HG02571 (cell line): ENCODE measurements around the gene PGS1.

Source experiments
- ATAC-seq: cut with Tn5 transposase; IDR thresholded peaks from one replicate; pipeline ENCODE4 v1.9.1; 2021; ENCODE audit warnings: mild to moderate bottlenecking, moderate library complexity; ENCODE audit not compliant: unreplicated experiment

PGS1 gene

DNA sequence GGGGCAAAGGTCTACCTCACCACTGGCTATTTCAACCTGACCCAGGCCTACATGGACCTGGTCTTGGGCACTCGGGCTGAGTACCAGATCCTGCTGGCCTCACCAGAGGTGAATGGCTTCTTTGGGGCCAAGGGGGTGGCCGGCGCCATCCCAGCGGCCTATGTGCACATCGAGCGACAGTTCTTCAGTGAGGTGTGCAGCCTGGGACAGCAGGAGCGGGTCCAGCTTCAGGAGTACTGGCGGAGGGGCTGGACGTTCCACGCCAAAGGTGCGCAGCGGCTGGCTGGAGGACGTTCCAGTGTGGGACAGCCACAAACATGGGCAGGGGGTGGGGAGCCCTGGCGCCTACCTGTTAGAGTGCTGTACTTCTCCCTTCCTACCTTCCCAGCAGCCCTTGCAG is 25.4 kb downstream of the PGS1 start:
- no peak for ATAC-seq

DNA sequence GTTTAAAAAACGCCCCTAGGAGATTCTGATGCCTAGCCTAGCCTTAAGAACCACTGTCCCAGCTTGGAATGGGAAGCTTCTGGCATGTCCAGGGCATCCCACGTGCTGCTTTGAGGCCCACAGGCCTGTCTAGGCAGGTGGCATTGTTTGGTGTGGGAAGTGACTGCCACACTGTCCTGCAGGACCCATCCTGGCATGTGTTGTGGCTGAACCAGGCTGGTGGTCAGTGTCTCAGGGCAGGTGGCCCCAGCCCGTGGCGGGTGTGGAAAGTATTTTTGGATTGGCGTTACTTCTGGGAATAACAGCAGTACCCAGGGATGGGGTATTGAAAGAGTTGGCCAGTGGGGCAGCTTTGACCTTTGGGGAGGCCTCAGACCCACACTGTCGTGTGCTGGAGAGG is 27.9 kb downstream of the PGS1 start:
- ATAC-seq, result no peak

DNA sequence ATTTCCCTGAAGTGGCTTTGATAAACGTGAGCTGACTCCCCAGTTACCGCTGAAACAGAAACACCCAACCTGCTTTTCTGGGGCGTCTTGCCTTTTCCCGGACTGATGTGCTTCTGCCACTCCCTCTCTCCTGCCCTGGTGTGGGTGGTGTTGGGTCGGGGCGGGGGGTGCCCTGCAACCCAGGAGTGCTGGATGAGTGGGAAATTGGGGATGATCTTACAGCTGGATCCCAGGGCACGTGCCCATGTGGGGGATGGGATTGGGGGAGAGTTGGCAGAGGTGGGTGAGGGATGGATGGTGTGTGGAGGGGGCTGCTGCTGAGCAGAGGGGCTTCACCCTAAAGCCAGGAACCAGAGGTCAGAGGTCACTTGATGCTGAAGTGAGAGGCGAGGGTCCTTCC is 28.5 kb downstream of the PGS1 start:
- no peak for ATAC-seq

DNA sequence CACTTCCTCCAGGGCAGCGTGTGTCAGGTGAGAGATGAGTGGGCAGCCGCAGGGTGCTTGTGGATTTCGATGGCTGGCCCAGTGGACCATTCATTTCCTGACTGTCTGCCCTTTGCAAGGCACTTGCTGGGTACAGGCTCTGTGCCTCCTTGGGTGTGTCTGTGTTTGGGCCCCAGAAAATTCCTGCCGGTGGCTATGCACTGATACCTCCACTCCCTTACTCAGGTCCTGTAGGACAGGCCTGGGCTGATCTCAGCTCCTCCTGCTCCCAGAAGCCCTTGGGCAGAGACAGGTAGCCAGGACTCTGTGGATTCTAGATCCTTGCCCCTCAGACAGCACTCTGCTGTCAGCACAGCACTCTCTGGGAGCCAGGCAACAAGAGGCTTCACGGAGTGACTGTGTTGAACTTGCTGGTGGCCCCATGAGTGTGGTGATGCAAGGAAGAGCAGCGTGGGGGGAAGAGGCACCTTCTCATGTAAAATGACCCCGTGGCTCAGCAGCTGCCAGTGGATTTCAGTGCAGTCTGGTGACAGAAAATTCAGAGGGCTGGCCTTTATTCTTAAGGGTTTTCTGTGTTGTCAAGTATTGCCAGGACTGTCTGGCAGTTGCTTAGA is 29.0 kb downstream of the PGS1 start:
- no peak for ATAC-seq

DNA sequence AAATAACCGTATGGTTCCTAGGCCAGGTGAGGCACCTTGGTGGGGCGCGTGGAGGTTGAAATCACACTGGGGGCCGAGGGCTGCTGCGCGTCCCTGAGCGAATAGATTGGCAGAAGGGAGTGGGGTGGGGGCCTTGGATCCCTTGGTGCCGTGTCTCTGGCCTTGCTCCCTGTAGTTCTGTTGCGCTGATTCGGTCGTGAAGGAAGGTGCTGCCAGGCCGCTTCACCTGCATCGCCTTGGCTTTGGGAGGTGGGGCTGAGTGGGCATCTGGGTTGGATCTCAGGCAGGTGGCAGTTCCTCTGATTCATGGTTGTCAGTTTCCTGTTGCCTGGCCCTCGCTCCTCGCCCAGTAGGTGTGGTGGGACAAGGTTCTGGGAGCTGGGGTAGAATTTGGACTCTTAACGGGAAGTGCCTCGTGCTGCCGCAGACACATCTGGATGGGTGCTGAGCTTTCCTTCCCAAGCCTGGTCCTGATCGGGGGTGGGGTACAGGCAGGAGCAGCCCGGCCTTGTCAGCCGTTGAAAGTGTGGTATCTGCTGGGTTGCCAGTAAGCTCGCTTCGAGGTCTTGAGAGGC is 30.1 kb downstream of the PGS1 start:
- ATAC-seq, result no peak

DNA sequence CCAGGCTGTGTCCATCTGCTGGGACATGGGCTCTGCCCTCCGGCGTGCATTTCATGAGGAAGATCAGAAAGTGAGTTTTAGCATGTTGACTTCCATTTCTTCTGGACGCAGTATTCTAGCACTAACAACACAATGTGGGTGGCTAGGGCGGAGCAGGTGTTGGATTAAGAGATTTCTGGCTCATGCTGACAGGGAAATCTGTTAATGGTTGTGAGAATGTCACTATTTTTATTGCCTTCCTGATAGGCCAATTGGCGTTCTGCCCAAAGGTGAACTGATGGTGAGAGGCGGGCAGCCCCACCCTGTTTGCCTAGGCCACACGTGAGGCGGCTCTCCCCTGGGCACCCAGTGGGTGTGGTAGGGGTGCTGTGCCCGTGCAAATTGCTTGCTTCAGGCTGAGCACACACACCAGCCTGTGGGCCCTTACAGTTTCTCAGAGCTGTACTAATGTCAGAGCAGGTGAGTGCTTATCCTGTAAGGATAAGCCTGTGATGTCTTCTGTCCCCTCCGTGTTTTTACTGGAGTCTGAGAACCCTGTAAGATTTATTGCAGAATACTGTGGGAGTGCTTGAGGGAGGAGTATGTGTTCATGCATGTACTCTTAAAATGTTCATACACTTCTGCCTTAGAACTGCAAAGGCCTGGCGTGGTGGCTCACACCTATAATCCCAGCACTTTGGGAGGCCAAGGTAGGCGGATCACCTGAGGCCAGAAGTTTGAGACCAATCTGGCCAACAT is 30.9 kb downstream of the PGS1 start:
- ATAC-seq, result no peak

DNA sequence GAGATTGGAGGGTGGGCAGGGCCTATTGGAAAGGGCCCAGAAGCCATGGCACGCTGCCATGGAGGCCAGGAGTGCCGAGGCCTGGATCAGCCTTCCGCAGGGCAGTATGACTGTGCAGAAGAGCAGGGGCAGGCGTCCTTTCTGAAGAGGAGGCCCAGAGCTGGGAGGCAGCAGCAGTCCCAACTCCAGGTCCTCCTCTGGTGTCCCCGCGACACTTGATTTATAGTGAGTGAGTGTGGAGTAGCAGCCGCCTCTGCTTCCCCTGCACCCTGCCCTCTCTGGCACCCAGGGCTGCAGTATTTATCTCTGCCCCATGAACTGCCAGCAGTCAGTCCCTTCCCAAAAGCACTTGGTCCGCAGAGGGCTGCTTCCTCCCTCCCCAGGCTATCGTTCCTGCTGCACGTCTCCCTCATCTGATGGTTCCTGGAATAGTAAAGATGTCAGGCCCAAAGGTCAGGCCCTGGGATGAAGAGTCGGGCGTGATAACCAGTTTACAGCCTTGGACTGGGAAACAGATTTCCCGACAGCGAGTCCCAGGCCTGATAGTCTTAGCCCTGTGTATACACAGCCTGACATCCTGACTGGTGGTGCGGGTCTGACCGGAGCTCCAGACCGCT is 32.9 kb downstream of the PGS1 start:
- no peak for ATAC-seq

DNA sequence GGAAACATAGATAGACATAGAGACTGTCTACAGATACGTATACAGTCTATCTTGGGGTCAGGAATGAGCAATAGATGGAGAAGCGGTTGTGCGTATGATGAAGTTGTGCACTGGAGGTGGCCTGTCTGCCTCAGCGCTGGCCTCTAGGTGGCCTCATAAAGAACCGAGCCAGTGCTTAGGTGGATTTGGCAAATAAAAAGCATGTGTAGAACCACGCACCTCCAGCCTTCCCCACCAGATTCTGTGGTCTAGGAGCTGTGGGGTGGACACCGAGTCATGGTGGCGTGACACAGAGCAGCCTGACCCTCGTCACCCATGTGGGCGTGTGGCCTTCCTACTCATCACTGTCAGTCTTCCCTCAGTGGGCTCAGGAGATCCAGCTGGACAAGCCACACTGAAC is 34.0 kb downstream of the PGS1 start:
- no peak for ATAC-seq

DNA sequence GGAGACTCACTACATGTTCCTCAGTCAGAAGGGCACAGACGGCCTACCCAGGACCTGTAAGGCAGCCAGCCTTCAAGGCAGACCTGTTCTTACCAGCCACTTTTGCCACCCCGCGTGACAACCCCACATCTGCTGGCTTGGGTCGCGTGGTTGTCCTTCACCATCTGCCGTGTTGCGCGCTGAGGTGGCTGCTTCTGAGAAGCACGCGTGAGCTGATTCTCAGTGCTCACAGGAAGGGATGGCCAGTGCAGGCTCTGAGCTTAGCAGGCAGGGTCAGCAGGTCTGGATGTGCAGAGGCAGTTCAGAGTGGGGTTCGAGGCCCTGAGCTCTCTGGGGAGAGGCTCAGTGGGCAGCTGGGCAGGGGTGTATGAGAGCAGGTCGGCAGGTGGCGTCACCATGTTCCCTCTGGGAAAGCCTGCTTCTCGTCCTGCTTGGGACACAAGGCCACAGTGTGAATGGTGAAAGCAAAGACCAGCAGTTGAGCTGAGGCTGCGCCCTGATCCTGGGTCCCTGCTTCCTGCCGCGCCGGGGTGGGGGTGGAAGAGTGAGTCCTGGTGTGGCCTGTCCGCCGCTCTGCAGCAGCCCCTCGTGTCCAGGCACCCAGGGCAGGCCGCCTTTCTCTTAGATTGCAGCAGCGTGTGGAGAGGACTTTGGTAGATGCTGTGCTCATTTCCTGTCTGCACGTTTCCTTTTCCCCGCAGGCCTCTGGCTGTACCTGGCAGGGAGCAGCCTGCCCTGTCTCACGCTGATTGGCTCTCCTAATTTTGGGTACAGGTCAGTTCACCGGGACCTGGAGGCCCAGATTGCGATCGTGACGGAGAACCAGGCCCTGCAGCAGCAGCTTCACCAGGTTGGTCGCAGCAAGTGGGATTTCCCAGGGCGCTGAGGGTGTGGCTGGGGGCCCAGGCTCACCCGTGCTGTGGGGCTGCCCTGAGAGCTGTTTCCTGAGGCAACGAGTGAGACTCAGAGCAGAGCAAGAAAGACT is 36.0 kb downstream of the PGS1 start:
- ATAC-seq, result no peak

DNA sequence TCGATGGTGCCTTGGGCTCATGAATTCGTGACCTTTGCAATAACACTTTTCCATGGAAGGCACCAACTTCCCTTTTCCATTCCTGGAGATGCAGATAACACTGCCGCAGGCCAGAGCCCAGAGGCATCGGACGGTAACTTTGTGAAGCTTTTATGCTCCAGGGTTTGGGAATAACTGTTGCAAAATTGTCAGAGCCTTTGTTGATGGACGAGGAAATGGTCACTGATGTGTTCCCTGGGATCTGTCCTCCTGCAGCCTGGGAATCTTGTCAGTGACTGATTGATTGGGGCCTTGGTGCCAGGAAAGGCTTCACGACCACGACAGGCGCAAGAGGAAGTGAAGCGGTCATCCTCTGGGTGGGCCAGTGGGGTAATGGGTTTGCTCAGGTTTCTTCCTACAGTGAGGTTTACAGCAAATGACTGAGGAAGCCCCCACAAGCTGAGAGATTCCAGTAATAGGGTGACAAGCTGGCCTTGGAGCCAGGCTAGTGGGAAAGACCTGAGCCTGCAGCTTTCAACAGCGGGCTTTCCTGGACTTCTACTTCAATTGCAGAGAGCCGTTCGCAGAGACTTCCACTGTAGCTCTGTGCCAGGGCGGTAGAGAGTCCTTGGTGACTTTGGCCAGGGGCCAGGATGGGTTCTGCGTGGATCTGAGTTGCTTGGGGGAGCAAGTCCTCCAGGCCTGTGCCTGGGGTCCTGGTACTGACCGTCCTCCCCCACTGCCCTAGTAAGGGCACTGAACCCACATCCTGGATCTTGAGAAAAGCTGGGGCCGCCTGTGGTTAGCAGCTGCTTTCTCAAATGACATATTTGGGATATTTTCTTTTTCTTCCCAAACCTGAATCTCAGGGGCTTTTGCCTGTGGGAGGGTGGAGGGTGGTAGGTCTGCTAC is 37.6 kb downstream of the PGS1 start:
- no peak for ATAC-seq

DNA sequence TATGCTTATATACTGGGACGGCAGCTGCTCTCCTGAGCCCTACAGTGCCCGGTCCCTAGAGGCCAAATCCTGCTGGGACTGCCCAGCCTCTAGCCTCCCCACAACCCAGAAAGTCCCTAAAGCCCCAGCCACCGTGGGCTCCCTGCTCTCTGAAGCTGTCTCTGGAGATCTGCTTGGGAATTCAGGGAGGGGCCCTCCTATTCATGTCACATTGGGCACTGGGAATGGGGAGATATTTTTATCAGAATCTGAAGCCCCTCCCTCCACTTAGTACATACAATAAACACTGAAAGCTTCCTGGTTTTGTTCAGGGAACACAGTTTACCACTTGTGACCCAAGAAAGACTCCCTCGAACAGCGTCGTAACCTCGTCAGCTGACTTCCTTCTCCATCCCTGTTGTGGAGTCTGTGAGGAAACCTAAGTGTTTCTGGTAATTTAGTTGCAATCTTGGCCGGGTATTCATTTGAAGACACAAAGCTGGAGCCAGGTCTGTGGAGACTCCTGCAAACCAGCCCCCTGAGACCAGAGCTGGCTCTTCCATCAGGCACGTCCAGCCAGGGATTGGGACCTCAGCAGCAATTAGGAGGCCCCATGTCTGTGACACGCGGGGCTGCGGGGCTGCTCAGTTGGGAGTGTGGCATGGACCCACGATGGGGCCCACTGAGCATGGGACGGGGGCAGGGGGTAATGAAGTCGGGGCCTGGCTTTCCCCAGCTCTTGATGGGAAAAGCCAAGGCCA is 38.5 kb downstream of the PGS1 start:
- ATAC-seq, result no peak

DNA sequence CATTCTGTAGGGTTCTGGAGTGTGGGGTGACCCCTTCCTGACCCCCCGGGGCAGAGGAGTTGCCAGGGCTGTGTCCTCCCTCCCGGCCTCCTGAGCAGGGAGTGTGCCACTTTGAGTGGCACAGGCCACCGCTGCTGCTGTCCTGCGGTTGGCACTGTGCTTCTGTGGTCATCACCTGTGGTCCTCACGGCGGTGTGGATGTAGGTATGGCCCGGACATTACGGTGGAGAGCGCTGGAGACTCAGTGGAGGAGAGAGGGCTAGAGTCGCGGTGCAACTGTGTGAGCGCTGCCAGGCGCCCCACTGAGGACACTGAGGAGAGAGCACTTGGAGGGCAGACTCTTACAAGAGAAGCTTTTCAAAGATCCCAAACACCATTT is 39.1 kb downstream of the PGS1 start:
- ATAC-seq, result no peak

DNA sequence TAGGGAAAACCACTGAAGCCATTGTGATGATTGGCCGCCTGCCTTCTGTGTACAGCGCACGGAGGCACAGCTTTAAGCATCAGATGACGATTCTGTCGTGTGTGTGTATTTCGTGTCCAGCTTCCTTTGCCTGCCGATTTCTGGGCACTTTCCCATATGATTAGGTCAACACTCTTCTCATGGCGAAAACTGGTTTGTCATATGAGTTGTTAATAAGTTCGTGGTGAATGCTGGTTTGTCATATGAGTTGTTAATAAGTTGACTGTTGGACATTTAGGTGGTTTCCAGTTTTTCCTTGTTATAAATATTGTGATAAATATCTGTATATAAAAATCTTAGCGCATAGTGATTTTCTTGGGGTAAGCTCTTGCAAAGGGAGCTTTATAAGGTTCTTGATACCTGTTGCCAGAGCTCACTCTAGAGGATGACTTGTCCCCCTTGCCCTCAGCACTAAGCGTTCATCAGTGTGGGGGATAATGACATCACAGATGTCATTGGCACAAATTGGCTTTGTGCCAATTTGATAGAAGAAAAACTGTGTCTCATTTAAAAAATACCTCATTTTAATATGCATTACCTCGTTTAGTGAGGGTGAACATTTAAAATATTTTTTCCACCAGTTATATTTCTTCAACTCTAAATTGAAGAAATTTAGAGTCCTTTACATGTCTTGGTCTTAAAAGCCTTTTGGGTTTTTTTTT is 40.0 kb downstream of the PGS1 start:
- no peak for ATAC-seq

DNA sequence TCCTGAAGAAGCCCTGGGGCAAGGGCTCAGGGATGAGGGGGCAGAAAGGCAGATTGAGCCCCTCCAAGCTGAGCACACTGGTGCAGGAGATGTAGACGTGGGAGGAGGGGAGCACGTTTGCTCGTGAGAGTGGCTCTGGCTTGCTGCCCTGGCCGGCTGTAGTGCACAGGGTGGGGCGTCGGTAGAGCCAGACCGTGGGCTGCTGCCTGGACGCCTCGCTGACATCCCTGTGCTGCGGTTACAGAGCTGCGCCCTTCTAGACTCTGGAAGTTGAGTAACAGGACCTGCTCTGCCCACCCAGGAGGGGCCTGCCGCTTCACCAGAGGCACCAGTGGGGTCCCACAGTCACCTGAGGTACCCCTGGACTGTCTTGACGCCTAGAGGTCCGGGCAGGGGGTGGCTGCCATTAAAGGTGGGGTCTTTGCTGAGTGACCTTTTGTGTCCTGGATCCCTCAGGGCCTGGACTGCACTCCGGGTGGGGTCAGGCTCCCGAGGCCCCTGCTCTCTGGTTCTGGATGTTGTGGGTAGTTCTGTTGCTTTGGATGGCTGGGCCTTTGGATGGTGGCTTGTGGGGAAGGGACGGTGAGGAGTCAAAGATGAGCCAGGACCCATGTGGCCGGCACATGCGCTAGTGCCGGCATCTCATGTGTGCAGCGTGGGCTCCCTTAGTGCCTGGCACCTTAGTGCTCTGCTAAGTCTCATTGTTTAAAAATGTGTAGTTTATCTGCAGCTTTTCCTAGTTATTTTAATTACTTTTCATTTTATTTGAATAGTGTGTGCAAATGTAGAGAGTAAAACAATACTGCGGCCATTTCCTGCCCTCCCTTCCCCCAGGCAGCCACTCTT is 41.7 kb downstream of the PGS1 start:
- ATAC-seq, result no peak

DNA sequence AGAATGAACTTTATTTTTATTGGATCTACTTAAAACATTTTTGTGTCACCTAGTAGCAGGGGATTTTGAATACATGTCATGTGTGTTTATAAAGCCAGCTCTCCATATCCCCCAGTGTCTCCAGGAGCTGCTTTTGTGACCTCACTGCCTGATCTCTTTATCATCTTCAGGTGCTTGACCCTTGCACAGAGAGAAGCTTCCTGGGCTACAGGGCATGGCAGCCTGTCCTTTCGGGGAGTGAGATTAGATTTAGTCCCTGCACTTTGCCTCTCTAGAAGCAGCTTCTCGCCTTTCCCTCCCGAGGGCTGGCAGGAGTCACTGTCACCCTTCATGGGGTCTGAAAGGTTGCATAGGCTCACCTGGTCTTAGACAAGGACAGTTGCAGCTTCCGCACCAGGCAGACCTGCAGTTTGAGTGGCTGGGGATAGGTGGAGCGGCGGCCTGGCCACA is 42.7 kb downstream of the PGS1 start:
- no peak for ATAC-seq

DNA sequence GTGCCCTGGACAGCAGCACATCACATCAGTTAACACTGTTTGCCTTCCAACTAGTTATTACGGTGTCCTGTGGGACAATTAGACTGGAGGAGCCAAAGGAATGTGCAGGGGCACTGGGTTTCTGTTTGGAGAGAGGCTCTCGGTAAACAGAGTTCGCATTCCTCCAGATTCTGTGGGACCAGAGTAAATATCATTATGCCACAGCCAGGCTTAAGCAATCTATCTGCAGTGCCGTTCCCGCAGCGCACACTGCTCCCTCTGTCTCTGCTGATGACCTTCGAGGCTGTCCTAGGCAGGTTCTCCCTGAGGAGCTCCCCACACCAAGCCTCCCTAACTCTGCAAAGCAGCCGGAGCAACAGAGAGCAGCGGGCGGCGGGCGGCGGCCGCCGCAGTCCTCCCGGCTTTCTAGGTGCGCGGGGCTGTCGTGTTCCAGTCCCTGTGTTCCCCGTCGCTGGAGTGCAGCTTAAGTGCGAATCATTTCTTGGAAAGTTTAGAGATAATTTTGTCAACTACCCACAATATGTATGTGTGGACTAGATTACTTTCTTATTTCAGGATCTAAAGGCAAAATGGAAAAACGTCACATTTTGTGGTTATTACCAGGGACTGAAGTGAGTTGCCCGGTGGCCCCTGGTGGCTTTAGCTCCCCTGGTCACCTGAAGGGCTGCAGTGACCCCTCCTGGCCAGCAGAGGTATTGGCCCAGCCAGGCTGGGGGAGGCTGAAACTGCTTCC is 43.3 kb downstream of the PGS1 start:
- no peak for ATAC-seq

DNA sequence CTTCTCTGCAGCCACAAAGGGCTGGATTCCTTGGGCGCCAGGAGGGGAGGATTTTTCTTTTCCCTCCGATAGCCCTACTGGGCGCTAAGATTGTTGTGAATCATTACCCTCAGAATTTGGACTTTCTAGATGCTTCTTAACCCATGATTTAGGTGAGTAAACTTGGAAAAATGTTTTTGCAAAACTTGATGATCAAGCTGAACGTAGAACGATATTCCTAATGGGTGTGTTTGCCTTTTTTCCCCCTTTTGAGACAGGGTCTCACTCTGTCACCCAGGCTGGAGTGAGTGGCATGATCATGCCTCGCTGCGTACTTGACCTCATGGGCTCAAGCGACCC is 43.8 kb downstream of the PGS1 start:
- no peak for ATAC-seq
